Measurements from ENCODE around the gene OR6C70. TPM values are rescaled to one million over a fixed set of nuclear protein-coding genes. Genes with fewer than 3 reads are reported as not detected.

The OR6C70 gene
- total RNA-seq (2021): not detected in 2 replicates
- long read RNA-seq: 0 reads

DNA sequence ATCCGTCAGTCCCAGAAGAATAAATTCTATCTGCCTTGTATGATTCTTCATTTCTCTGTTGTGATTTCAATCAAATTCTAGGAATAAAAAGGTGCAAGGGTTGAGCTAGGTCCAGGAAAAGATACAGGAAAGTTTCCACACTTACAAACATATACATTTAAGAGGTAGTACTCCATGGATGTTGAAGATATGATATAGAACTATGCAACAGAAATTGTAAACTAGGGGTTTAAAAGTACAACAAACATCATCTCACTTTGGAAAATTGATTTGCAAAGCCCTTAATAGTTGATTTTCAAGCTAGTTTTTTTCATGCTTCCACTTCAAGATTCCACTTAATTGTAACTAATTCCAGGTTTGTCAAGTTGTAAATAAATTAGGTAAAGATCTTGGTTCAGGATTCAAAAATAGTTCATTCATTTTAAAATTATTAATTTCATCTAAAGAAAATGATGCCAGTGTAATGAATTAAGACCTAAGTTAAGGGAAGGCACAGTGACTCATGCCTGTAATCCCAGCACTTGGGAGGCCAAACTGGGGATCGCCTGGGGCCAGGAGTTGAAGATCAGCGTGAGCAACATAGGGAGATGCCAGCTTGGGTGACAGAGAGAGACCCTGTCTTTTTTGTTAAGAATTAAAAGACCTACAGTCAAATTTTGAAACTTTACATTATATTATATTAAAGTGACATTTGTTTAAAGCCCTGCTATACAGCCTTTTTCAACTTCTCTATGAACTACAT lies at the start of gene OR6C70:
Gene OR6C70, minus strand, starts transcription at position 51 of the 742 bp plus-strand sequence. Its CDS starts 0 bp downstream, at position 51.
- Mint-ChIP-seq H3K27ac (no peak within 1 kb of the TSS), H3K4me3 (no peak within 1 kb of the TSS), H3K9me3 (no peaks in the 10 kb centered on the region), H3K4me1 (no peaks in the 10 kb centered on the region), H3K36me3 (ENCODE audit: insufficient read depth in 1 of 3, low read depth in 3 of 3) (no peaks in the 10 kb centered on the region), H3K27me3 (ENCODE audit: low read depth) (no peaks in the 10 kb centered on the region)
- no peak within 1 kb of the TSS for H3K23ac ChIP-seq (ENCODE audit: insufficient read length, low read depth, low read length)
- no peak within 1 kb of the TSS for H4K91ac ChIP-seq (ENCODE audit: insufficient read length, low read depth, low read length)
- H3K56ac ChIP-seq (ENCODE audit: insufficient read length, low read depth, low read length): no peak within 1 kb of the TSS
- no peak within 1 kb of the TSS for H2BK15ac ChIP-seq (ENCODE audit: low read depth, low read length)
- H4K20me1 ChIP-seq (ENCODE audit: control insufficient read depth, insufficient read depth, insufficient read length): no peaks in the 10 kb centered on the region
- no peaks in the 10 kb centered on the region for H3K79me2 ChIP-seq (ENCODE audit: insufficient read depth, low read length)
- no peaks in the 10 kb centered on the region for H3K27me3 ChIP-seq (ENCODE audit: insufficient read depth, low read length)
- H3K79me1 ChIP-seq (ENCODE audit: insufficient read depth, low read depth, low read length, poor library complexity, severe bottlenecking): no peaks in the 10 kb centered on the region
- H4K5ac ChIP-seq (ENCODE audit: insufficient read length, low read depth, low read length): no peak within 1 kb of the TSS
- no peak within 1 kb of the TSS for H3K27ac ChIP-seq (ENCODE audit: insufficient read length, low read depth, low read length)
- no peaks in the 10 kb centered on the region for H3K23me2 ChIP-seq (ENCODE audit: insufficient read length, low read depth, low read length, poor library complexity, severe bottlenecking)
- H3K4me2 ChIP-seq (ENCODE audit: insufficient read depth, insufficient read length, low read length): no peak within 1 kb of the TSS
- no peak within 1 kb of the TSS for H2BK5ac ChIP-seq (ENCODE audit: insufficient read length, low read length)
- no peak within 1 kb of the TSS for H3K14ac ChIP-seq (ENCODE audit: insufficient read depth, low read length)
- H3T11ph ChIP-seq (ENCODE audit: low read length): no peak within 1 kb of the TSS
- H3K4ac ChIP-seq (ENCODE audit: low read depth, low read length): no peak within 1 kb of the TSS
- H3K4me1 ChIP-seq (ENCODE audit: insufficient read depth, low read length): no peaks in the 10 kb centered on the region
- no peak within 1 kb of the TSS for H4K8ac ChIP-seq (replicated peaks; ENCODE audit: insufficient read length, low read depth, low read length)
- no peak within 1 kb of the TSS for H2AFZ ChIP-seq (ENCODE audit: low read length)
- no peak within 1 kb of the TSS for H2BK120ac ChIP-seq (ENCODE audit: low read depth, low read length, poor library complexity, severe bottlenecking)
- no peak within 1 kb of the TSS for H2BK12ac ChIP-seq (ENCODE audit: insufficient read length, low read depth, low read length)
- no peaks in the 10 kb centered on the region for H3K9me3 ChIP-seq (ENCODE audit: control insufficient read depth, low read depth, low read length)
- no peak for TF ChIP-seq CTCF (conservative IDR thresholded peaks at IDR 0.05)
- no peak within 1 kb of the TSS for H2BK20ac ChIP-seq (ENCODE audit: low read depth, low read length, poor library complexity, severe bottlenecking)
- H2AK5ac ChIP-seq (ENCODE audit: insufficient read length, low read length): no peak within 1 kb of the TSS
- WGBS (ENCODE audit: extremely low coverage, insufficient read length, low lambda C conversion rate): no CpG with 5 or more reads among the region's 3 CpGs
- peak; percentile 29 for DNase-seq
- no peak within 1 kb of the TSS for H3K18ac ChIP-seq (ENCODE audit: insufficient read length, low read depth, low read length)
- no peak within 1 kb of the TSS for H3K9ac ChIP-seq (ENCODE audit: extremely low read depth, insufficient read length, low read length)

All from H9 (cell line).